Ishikawa (cell line): Measurements from ENCODE around the gene ADCY9.

Experiments used
- CEBPB ChIP-seq: IDR thresholded peaks from 2 replicates; pipeline ENCODE4 v1.6.1; 2012
- CREB1 ChIP-seq: IDR thresholded peaks from 2 replicates; pipeline ENCODE4 v1.6.1; 2012; ENCODE audit warnings: low read depth
- EGR1 ChIP-seq: IDR thresholded peaks from 2 replicates; pipeline ENCODE4 v1.6.1; 2012
- EP300 ChIP-seq: IDR thresholded peaks from 2 replicates; pipeline ENCODE4 v1.6.1; 2012; ENCODE audit warnings: borderline replicate concordance
- FOXM1 ChIP-seq: IDR thresholded peaks from 2 replicates; pipeline ENCODE4 v1.6.1; 2012; ENCODE audit warnings: low read depth, borderline replicate concordance
- NFIC ChIP-seq: IDR thresholded peaks from 2 replicates; pipeline ENCODE4 v1.6.1; 2012
- RAD21 ChIP-seq: IDR thresholded peaks from 2 replicates; pipeline ENCODE4 v1.6.1; 2012; ENCODE audit warnings: low read depth
- REST ChIP-seq: IDR thresholded peaks from 2 replicates; pipeline ENCODE4 v1.6.1; 2012; ENCODE audit warnings: low read depth, mild to moderate bottlenecking
- TAF1 ChIP-seq: IDR thresholded peaks from 2 replicates; pipeline ENCODE4 v1.6.1; 2012; ENCODE audit warnings: low read depth, mild to moderate bottlenecking
- TCF12 ChIP-seq: IDR thresholded peaks from 2 replicates; pipeline ENCODE4 v1.6.1; 2012; ENCODE audit warnings: low read depth
- TEAD4 ChIP-seq: IDR thresholded peaks from 2 replicates; pipeline ENCODE4 v1.6.1; 2012
- USF1 ChIP-seq: IDR thresholded peaks from 2 replicates; pipeline ENCODE4 v1.6.1; 2012
- YY1 ChIP-seq: IDR thresholded peaks from 2 replicates; pipeline ENCODE4 v1.6.1; 2012; ENCODE audit warnings: low read depth
- ZBTB7A ChIP-seq: IDR thresholded peaks from 2 replicates; pipeline ENCODE4 v1.6.1; 2012; ENCODE audit warnings: low read depth
- TF ChIP-seq, protein P1 (sequence below): IDR thresholded peaks from 2 replicates; pipeline ENCODE4 v1.6.1; 2012

ADCY9 gene

GRCh38 chr16:3998793-3999478 is 117.3 kb downstream of the ADCY9 start:
- TF ChIP-seq ZBTB7A, result no peak
- no peak for TF ChIP-seq CREB1
- no peak for TF ChIP-seq EGR1
- no peak for TF ChIP-seq CEBPB
- TF ChIP-seq TEAD4, result no peak
- TF ChIP-seq TAF1, result no peak
- no peak for TF ChIP-seq YY1
- TF ChIP-seq USF1, result no peak
- TF ChIP-seq RAD21, result no peak
- TF ChIP-seq TCF12, result no peak
- TF ChIP-seq FOXM1, result no peak
- no peak for TF ChIP-seq REST
- TF ChIP-seq, protein P1, sequence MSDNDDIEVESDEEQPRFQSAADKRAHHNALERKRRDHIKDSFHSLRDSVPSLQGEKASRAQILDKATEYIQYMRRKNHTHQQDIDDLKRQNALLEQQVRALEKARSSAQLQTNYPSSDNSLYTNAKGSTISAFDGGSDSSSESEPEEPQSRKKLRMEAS, result no peak
- TF ChIP-seq EP300, result no peak
- no peak for TF ChIP-seq NFIC

DNA sequence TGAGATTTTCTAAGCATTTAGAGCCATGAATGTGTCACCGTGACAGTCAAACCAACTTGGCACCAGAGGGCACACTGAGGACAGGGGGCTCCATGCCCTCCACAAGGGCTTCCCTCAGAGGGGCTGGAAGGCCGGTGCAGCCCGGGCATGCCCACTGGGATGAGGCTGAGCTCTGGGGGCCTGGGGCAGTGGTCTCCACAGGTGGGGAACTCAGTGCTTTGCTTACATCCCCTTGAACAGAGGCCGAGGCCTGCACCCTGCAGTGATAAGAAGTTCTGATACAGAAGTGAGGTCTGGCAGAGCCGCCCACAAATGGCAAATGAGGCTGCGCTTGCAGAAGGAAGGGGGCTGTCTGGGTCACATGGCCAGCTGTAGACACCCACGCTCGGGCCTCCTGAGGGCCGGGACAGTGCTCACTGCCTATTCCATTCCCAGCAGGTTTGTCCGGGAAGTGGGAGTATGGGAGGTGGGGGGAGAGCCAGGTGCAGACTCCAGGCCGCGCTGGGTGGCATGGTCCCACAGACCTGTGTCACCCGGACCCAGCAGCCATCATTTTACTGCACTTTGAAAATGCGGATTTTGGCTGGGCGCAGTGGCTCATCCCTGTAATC is 118.9 kb downstream of the ADCY9 start:
- TF ChIP-seq EGR1 (no peak), TAF1 (no peak), ZBTB7A (no peak), YY1 (no peak), FOXM1 (no peak), TCF12 (no peak), NFIC (no peak), REST (no peak), RAD21 (no peak), EP300 (no peak)

- TF ChIP-seq CEBPB (no peak), FOXM1 (no peak), REST (no peak), EP300 (no peak), TAF1 (no peak), TCF12 (no peak), ZBTB7A (no peak)
These were observed 121.2 kb downstream of the ADCY9 start for GRCh38 chr16:3995001-3995400.

GRCh38 chr16:3993052-3993785 is 123.0 kb downstream of the ADCY9 start:
- TF ChIP-seq TCF12, result no peak
- TF ChIP-seq YY1, result no peak
- no peak for TF ChIP-seq EP300
- TF ChIP-seq CREB1, result no peak
- no peak for TF ChIP-seq ZBTB7A
- no peak for TF ChIP-seq RAD21
- TF ChIP-seq TAF1, result no peak
- TF ChIP-seq, protein P1, result no peak
- no peak for TF ChIP-seq EGR1
- no peak for TF ChIP-seq USF1
- TF ChIP-seq REST, result no peak
- TF ChIP-seq NFIC, result no peak
- TF ChIP-seq FOXM1, result no peak
- no peak for TF ChIP-seq TEAD4
